BJ (cell line): ENCODE data around the gene DFFA. TPM values are rescaled to one million over a fixed set of nuclear protein-coding genes. Genes with fewer than 3 reads are reported as not detected.
"Not testable (repeated sequence)": the region's sequence is repeated elsewhere in the genome, so short reads cannot be mapped to it uniquely, and the experiment has no call there.

Source experiments
- CTCF ChIA-PET: fragments of 350-600 bp; formaldehyde crosslinking; extraction: SDS; loops from one replicate; lab custom pipeline; 2021; ENCODE audit warnings: antibody characterized with exemption, inconsistent platforms; lab: Yijun Ruan, JAX
- POLR2A ChIA-PET: fragments of 300-600 bp; sonication (Branson Sonifier 250); formaldehyde crosslinking; extraction: SDS; loops from one replicate; lab custom pipeline; 2021; ENCODE audit warnings: antibody characterized with exemption; lab: Charles Lee
- DNase-seq: peaks from one replicate; pipeline ENCODE4 v3.0.0-alpha.2; 2011; ENCODE audit warnings: low read depth
- H3K27me3 ChIP-seq: 2 replicates; pipeline ENCODE4 v1.6.0; 2011; ENCODE audit warnings: low read length; ENCODE audit not compliant: control insufficient read depth, insufficient read depth
- H3K36me3 ChIP-seq: 2 replicates; pipeline ENCODE4 v1.5.1; 2011; ENCODE audit warnings: low read length; ENCODE audit not compliant: control insufficient read depth, insufficient read depth
- H3K4me3 ChIP-seq: 2 replicates; pipeline ENCODE4 v1.5.1; 2011; ENCODE audit warnings: low read depth, mild to moderate bottlenecking, control low read depth, low read length
- polyA plus RNA-seq: library from polyadenylated mRNA; depleted of rRNA; stranded (reverse); fragments of >200 nt; gene quantifications from 2 replicates; pipeline ENCODE4 v1.2.3, GENCODE V29; 2011
- TF ChIP-seq, protein P1 (sequence below): IDR thresholded peaks from 2 replicates; pipeline ENCODE4 v1.5.1; 2011; ENCODE audit warnings: low read depth, mild to moderate bottlenecking, control low read depth, inconsistent platforms, low read length, moderate library complexity; ENCODE audit not compliant: insufficient read depth

DFFA gene
- polyA plus RNA-seq, 1 experiment = 33.8 TPM

- H3K4me3 ChIP-seq = no peak overlapping the region
- no peaks in the 10 kb centered on the region for H3K27me3 ChIP-seq
- ChIA-PET CTCF (interaction anchor here (1.1 kb wide), 1 partner anchor 40 kb away, joined by 4 read pairs; the partner anchor contains the start of gene CENPS), POLR2A (no interaction called here)
- DNase-seq = no peak
- H3K36me3 ChIP-seq = peaks cover 5% of the 10 kb centered on the region; the same call in 1 of the 2 replicates
- TF ChIP-seq, protein P1, sequence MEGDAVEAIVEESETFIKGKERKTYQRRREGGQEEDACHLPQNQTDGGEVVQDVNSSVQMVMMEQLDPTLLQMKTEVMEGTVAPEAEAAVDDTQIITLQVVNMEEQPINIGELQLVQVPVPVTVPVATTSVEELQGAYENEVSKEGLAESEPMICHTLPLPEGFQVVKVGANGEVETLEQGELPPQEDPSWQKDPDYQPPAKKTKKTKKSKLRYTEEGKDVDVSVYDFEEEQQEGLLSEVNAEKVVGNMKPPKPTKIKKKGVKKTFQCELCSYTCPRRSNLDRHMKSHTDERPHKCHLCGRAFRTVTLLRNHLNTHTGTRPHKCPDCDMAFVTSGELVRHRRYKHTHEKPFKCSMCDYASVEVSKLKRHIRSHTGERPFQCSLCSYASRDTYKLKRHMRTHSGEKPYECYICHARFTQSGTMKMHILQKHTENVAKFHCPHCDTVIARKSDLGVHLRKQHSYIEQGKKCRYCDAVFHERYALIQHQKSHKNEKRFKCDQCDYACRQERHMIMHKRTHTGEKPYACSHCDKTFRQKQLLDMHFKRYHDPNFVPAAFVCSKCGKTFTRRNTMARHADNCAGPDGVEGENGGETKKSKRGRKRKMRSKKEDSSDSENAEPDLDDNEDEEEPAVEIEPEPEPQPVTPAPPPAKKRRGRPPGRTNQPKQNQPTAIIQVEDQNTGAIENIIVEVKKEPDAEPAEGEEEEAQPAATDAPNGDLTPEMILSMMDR = no peak
Measured at GRCh38 chr1:10470043-10470442, 2.3 kb downstream of the DFFA start.

DNA sequence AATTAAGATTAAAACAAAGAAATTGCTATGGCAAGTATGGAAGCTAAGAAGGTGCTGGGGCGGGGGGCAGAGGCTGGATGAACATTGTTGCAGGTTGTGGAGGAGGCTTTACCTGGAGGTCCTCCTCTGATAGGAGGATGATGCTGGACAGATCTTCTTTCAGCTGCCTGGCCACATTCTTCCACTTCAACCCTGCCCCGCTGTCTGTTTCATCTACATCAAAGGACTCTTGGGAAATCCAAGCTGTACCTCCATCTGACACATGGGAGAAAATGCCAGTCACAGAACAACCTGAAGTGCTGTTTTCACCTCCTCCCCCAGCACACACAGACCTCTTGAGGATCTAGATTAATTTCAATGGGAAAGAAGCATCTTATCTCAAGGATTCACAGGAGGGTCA, 5.3 kb downstream of the DFFA start:
- no peak overlapping the region for H3K4me3 ChIP-seq
- ChIA-PET POLR2A (no interaction called here), CTCF (interaction anchor here (0.6 to 0.8 kb wide), 2 partner anchors 28 to 57 kb away, joined by 4 read pairs; no protein-coding TSS in a partner anchor)
- peaks cover 13% of the 10 kb centered on the region for H3K36me3 ChIP-seq
- H3K27me3 ChIP-seq = no peaks in the 10 kb centered on the region
- no peak for DNase-seq
- TF ChIP-seq, protein P1 = no peak

DNA sequence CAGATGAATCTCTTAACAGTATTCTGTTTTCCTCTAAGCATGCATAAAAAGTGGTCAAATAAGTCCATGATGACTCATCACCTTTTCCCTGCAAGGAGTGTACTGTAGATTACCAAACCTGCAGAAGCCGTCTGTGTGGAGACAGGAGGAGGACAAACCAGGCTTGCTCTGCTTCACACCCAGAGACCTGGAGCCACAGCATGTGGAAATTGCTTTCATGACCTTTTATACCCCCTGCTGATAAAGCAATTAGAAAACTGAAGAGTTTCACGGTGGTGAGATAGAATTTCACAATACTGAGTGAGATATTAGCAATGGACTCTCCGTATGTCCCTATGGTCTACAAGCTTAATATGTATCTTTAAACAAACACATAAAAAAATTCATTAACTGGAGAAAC, 13.1 kb downstream of the DFFA start:
- peaks cover 10% of the 10 kb centered on the region; the same call in 1 of the 2 replicates for H3K36me3 ChIP-seq
- TF ChIP-seq, protein P1 = no peak
- POLR2A ChIA-PET = no interaction called here
- no peak overlapping the region for H3K4me3 ChIP-seq
- DNase-seq = peak; percentile 46
- CTCF ChIA-PET = interaction anchor here (0.6 to 0.7 kb wide), 2 partner anchors 9 to 603 kb away, joined by 3 to 4 read pairs; no protein-coding TSS in a partner anchor
- H3K27me3 ChIP-seq = no peaks in the 10 kb centered on the region

- no peak for DNase-seq
- H3K4me3 ChIP-seq = no peak overlapping the region
- POLR2A ChIA-PET = no interaction called here
- H3K27me3 ChIP-seq = no peaks in the 10 kb centered on the region
- CTCF ChIA-PET = interaction anchor here (0.8 kb wide), 1 partner anchor 36 kb away, joined by 4 read pairs; no protein-coding TSS in a partner anchor
- H3K36me3 ChIP-seq = peaks cover 6% of the 10 kb centered on the region; the same call in 1 of the 2 replicates
- TF ChIP-seq, protein P1 = no peak
Measured at GRCh38 chr1:10457875-10458274, 14.5 kb downstream of the DFFA start.

- H3K27me3 ChIP-seq, POLR2A ChIA-PET, H3K36me3 ChIP-seq, H3K4me3 ChIP-seq, DNase-seq: not testable (repeated sequence)
- CTCF ChIA-PET = interaction anchor here (0.8 to 1.5 kb wide), 2 partner anchors 37 to 38 kb away, joined by 4 read pairs; no protein-coding TSS in a partner anchor
Measured at GRCh38 chr1:10457462-10457861, 14.9 kb downstream of the DFFA start.
